UCSD-AML1 (cell line): ENCODE results near the gene CAPN9.

Source experiments
- DNase-seq: peaks from one replicate; lab custom pipeline; 2025; ENCODE audit not compliant: unreplicated experiment; lab: John Stamatoyannopoulos, UW

CAPN9 gene

DNA sequence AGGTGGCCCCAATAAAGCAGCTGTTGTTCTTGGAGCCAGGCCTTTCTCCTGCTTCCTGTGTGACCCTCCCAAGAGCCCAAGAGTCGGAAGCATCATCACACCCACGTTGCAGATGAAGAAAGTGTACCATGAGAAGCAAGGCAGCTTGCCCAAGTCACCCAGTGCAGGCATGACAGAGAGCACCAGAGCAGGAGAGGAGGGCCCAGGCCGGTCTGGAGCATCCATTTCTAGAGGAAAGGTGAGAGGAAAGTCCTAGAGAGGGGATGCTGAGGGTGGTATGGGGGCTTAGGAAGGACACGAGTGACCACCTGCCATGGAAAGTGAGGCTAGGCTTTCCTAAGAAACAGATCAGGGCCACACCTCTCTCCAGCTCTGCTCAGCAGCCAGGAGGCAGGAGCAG lies 74.2 kb downstream of the CAPN9 start:
- DNase-seq, result no peak

DNA sequence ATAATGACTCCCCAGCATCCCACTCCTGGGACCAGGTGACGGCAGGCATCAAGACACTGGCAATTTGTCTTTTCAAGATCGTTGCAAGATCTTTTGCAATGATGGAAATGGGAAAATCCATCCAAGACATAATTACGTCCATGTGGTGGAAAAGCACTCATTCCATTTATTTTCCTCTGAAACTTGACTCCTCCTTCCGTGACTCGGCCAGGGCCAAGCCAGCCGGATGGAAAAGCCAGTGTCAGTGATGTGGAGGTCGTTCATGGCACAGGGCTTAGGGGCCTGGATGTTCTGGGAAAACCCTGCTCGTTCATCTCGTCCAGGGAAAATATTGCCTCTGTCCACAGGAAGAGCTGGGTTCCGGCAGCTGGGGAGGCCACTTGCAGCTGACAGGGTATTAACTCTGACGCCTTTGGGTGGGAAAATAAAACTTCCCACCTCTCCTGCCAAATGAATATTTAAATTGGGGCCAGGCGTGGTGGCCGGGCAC lies 74.9 kb downstream of the CAPN9 start:
- no peak for DNase-seq

GRCh38 chr1:230823426-230823825 lies 76.2 kb downstream of the CAPN9 start:
- no peak for DNase-seq

DNA sequence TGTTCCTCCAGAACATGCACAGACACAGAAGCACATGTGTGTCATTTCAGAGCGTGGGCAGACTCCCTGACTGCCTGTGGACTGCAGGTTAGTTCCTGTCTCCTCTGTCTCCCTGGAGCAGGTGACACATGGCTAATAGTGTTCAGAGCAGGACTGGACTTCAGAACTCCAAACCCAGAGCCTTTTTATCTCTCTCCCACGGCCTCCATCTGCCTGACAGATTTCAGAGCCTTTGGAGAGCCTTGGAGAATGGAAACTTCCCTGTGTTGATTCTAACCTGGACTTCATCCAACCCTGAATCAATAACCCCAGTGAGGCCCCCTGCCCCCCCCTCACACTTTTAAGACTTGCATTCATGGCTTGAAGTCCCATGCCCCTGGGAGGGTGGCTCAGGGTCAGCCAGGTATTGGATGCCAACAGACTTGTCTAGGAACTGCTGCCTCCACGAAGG lies 76.8 kb downstream of the CAPN9 start:
- no peak for DNase-seq

DNA sequence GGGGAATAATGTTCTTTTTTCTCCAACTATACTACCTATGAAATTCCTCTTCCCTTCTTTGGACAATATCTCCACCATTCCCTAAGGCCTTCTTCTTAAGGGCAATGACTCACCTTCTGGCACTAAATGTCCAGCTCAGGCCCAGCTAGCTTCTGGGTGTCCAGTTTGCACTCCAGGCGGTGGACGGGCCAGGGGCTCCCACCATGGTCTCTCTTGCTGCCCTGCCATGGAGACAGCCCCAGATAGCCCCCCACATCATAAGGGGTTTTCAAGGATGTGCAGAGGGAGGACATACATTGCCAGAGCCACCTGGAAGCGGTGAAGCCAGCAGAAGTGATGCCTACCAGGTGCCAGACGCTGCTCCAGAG lies 77.3 kb downstream of the CAPN9 start:
- no peak for DNase-seq

GRCh38 chr1:230824919-230825721 lies 77.9 kb downstream of the CAPN9 start:
- DNase-seq, result no peak

GRCh38 chr1:230825761-230826160 lies 78.6 kb downstream of the CAPN9 start:
- no peak for DNase-seq

DNA sequence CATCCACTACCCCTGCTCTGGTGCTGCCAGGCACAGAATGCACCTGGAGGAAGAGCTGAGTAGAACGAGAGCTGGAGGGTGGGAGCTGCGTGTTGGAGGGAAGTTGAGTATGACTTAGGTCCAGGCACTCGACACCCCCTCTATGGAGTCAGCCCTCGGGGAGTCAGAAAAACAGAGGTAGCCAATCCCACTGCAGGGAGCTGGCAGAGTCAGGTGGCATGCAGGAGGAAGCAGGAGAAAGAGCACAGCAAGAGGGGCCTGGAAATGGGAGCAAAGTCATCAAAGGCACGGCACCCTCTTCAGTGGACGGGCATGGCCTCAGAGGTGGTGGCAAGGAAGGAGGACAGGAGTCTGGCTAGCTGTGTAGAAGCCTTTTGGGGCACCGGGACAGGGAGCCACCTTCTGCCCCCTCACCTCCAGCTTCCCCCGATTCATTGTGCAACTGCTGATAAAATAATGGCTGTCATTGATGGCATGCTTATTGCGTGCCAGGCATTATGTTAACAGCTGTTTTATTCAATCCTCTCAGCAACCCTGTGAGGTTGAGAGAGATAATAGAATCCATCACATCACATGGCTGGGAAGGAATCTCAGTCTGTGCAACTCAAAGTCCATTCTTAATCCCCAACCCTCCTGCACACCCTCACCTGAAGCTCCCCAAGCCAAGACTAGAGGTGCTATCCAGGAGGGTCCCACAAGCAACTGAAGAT lies 79.1 kb downstream of the CAPN9 start:
- DNase-seq, result no peak

GRCh38 chr1:230827081-230827681 lies 80.0 kb downstream of the CAPN9 start:
- no peak for DNase-seq

DNA sequence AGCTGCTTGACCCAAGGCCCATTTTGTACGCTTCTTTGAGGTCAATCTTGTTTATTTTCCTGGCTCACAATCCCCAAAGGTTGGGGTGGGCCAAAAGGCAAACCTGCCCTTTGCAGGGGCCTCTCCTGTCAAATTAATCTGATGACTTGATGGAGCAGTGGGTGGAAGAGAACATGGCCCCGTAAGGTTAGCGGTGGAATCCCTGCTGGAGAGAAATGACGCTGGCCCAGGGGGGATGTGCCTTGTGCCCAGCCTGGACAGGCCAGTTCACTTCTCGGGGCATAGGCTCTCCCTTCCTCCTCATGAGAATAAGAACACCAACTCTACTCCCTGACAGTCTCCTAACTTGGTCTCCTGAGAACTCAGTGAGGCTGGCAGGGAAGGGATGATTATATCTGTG lies 80.6 kb downstream of the CAPN9 start:
- no peak for DNase-seq

DNA sequence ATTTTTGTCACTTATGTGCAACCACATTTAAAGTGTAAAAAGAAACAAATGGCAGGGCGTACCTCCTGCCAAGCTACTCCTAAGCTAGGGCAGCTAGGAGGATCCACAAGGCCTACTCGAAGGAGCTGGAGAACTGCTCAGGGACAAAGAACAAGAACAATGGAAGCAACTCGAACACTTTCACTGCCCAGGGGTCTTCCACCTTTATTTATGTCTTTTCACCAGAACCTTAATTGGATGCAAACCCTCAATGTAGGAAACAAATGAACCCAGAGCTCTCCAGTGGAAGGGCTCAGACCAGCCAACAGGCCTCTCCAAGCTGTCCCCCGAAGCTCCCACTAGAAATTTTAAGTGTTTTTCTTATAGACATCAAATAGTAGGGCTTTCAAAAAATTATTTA lies 81.2 kb downstream of the CAPN9 start:
- DNase-seq, result no peak

GRCh38 chr1:230831771-230832170 lies 84.6 kb downstream of the CAPN9 start:
- no peak for DNase-seq

GRCh38 chr1:230832476-230832875 lies 85.3 kb downstream of the CAPN9 start:
- DNase-seq, result no peak

- DNase-seq, result no peak
Observed at GRCh38 chr1:230833511-230833910, 86.3 kb downstream of the CAPN9 start.

DNA sequence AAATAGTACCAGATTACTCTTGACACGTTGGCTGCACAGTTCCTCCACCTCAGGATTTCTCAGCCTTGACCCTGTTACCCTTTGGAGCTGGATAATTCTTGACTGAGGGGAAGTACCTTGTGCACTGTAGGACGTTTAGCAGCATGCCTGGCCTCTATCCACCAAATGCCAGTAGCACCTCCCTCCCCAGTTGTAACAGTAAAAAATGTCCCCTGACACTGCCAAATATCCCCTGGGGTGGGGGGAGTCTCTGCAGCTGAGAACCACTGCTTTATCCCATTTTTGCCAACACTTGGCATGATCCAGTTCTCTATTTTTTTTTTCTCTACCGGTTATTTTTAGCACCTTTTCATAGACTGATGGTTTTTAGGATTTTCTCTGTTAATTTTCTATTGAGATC lies 87.1 kb downstream of the CAPN9 start:
- no peak for DNase-seq

DNA sequence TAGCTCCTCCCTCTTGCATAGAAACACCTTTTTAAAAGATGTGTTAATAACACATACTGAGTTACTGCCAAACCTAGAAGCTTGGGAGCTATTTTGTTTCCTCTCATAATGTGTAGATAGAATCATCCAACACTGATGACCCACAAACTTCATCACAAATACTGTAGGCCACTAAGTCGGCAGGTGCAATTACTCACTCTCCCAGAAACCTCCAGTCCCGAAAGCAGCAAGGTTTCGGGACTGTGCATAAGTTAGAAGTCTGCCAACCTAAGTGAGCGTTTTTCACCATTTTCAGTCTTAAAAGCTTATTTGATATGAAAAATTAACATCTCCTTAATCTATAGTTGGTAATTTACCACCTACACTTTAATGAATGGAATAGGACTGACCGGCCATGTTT lies 89.2 kb downstream of the CAPN9 start:
- DNase-seq, result no peak

DNA sequence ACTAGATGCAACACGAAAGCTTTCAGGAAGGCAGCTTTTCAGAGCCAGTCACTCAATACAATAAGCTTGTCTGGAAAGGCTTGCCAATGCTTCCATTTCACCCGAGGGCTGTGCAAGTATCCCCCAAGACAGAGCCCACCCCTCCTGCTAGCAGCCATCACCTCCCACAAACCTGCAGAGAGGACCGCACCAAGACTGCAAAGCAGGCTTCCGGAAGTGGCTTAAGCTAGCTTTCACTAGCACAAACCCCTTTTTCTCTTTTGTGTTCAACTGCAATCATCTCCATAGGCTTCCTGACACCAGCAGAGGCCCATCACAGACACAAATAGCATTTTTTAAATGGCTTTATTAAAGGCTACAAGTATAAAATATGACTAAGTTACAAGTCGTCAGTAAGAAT lies 89.6 kb downstream of the CAPN9 start:
- no peak for DNase-seq

DNA sequence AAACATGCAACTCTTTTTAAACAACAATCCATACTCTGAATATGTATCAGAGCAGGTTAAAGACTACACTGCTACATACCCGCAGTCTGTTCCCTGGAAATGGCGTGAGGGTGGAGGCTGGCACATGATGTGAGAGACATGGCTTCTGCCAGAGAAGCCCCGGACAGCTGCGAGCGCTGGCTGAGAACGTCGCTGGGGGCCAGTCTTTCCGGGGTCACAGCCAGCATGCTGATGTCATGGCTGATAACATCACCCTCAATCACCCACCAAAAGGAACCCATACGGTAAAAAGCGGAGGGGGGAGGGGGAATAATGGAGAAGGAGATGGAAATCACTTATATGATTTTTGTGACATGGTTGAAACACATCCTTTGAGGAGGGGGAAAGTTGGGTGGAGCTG lies 92.0 kb downstream of the CAPN9 start:
- no peak for DNase-seq

DNA sequence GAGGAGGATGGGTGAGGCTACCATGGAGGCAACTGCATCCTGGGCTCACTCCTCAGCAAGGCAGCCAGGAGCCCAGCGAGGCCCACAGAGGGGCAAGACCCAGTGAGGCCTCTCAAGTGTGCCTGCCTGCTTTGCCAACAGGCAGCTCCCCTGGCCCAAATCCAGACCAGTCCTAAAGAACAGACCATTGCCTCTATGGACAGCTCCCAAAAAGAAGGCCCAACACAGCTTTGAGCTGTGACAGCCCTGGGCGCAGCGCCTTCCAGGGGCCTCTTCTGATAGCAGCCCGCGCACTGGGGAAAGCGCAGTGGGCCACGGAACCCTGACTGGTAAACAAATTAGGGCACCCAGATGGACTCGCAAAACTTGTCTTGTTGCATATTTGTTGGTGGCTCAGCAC lies 95.6 kb downstream of the CAPN9 start:
- no peak for DNase-seq

DNA sequence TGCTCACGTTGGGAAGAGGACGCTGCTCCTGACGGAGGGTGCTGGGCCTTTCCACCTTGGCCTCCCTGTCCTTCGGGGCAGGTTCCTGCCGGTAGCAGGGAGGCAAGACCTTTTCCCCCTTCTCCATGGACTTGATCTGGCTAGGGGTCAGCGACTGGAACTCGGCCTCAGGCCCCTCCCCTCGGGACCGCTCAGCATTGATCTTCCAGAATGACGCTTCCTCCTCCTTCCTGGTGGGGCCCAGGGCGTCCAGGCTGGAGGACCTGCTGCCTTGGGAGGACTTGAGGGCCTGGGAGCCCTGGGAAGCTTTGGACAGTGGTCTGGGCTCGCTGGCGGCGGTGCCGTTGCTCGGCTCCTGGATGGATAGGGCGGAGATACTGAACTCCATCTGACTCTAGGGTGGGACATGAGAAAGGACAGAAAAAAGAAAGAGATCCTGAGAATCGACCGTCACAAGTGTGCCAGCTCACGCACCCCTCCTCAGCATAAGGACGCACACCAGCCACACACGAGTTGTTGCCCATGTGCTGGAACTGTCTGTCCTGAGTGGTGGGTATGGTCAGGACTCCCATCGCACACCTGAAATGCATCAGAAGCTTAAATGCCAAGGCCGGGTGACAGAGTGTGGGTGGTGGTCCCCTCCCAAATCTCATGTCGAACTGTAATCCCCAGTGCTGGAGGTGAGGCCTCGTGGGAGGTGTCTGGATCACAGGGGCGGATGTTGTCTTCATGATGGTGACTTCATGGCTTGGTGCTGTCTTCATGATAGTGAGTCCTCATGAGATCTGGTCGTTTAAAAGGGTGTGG lies 96.5 kb downstream of the CAPN9 start:
- no peak for DNase-seq

DNA sequence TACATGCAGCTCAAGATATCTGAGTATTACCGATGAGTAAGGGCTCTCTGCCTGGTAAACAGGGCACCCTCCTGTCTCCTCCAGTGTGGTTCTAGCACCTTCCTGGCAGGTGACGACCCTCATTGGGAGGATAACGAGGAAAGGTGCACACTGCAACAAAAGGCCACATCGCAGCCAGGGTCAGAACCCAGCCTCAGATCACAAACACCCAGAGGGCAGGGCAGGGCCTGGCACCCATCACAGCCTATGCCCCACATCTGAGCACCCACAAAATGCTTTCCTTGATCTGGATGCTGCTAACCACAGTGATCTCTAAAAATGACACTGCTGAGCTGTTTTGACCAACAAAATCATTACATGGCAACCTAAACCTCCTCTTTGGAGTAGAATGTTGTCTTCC lies 97.4 kb downstream of the CAPN9 start:
- no peak for DNase-seq
